Central memory CD8-positive, alpha-beta T cell (primary cell): ENCODE results near the gene KRTAP10-4.
"Not testable (repeated sequence)": the region's sequence is repeated elsewhere in the genome, so short reads cannot be mapped to it uniquely, and the experiment has no call there.

Source experiments
- ATAC-seq: fragments of 150-1000 bp; cut with Tn5 transposase; replicated peaks from 2 replicates; pipeline ENCODE4 v1.10.0; 2022; ENCODE audit warnings: mild to moderate bottlenecking, moderate FRiP score, moderate number of reproducible peaks; ENCODE audit not compliant: poor library complexity, severe bottlenecking; ENCODE audit errors: extremely low read depth
- DNase-seq, 2 donors: peaks; one replicate each; pipeline ENCODE4 v3.0.0; 2021; ENCODE audit warnings: low spot score in 2 of 2
- H3K27ac Mint-ChIP-seq: one replicate; pipeline ENCODE4 v1.8.0; 2022; ENCODE audit warnings: low read depth, mild to moderate bottlenecking, moderate library complexity, mixed read lengths
- H3K27me3 Mint-ChIP-seq: one replicate; pipeline ENCODE4 v1.8.0; 2022; ENCODE audit warnings: mixed read lengths
- H3K36me3 Mint-ChIP-seq: one replicate; pipeline ENCODE4 v1.8.0; 2022; ENCODE audit warnings: mild to moderate bottlenecking, moderate library complexity, mixed read lengths; ENCODE audit not compliant: insufficient read depth
- H3K4me1 Mint-ChIP-seq: one replicate; pipeline ENCODE4 v1.8.0; 2022; ENCODE audit warnings: mixed read lengths
- H3K4me3 Mint-ChIP-seq: one replicate; pipeline ENCODE4 v1.8.0; 2022; ENCODE audit warnings: mild to moderate bottlenecking, moderate library complexity, mixed read lengths
- H3K9me3 Mint-ChIP-seq: one replicate; pipeline ENCODE4 v1.8.0; 2022; ENCODE audit warnings: mixed read lengths

Gene KRTAP10-4

DNA sequence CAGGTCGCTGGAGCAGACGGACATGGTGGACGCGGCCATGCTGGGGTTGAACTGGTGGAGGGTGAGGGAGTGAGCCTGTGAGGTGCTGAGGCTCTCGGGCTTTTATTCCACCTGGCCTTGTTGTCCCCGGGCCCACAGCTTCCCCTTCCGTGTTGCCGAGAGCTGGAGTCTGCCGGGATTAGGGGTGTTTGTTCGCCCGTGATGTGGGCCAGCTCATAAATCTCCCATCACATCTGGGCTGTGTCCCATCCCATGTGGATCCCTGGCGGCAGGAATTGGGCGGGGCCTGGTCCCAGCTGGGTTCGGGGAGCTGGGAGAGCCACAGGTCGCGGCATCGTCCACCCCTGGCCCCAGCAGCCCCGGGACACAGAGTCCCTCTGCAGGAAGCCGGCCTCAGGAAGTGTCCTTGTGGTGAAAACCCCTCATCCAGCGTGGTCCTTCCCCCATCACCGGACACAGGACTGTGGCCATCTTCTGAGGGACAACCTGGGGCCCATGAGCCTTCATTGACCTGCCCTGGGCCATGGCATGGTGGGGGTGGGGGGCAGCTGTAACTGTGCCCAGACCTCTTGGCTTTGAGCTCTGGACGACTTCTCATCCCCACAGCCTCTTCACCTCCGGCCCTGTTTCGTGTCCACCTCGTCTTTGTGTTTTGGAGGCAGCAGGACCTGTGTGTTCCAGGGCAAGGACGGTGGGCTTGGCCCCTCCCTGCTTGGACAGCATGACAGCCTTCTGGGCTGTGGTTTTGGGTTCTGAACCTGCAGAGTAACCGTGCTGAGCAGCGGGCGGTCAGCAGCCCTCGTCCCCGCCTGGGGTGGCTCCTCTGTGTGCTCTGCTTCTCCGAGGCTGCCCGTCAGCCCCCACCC is 19.1 kb downstream of the KRTAP10-4 start, which contains the start of gene KRTAP10-6:
Gene KRTAP10-6 (minus strand): TSS at position 60 of the 866 bp plus-strand sequence. CDS start 21 bp downstream, at position 39.
- Mint-ChIP-seq H3K4me1 (peaks cover 10% of the 10 kb centered on the region), H3K27me3 (peaks cover 20% of the 10 kb centered on the region), H3K9me3 (no peaks in the 10 kb centered on the region), H3K36me3 (peaks cover 5% of the 10 kb centered on the region), H3K27ac (no peak within 1 kb of the TSS), H3K4me3 (no peak within 1 kb of the TSS)
- DNase-seq = no peak
- no peak for ATAC-seq

DNA sequence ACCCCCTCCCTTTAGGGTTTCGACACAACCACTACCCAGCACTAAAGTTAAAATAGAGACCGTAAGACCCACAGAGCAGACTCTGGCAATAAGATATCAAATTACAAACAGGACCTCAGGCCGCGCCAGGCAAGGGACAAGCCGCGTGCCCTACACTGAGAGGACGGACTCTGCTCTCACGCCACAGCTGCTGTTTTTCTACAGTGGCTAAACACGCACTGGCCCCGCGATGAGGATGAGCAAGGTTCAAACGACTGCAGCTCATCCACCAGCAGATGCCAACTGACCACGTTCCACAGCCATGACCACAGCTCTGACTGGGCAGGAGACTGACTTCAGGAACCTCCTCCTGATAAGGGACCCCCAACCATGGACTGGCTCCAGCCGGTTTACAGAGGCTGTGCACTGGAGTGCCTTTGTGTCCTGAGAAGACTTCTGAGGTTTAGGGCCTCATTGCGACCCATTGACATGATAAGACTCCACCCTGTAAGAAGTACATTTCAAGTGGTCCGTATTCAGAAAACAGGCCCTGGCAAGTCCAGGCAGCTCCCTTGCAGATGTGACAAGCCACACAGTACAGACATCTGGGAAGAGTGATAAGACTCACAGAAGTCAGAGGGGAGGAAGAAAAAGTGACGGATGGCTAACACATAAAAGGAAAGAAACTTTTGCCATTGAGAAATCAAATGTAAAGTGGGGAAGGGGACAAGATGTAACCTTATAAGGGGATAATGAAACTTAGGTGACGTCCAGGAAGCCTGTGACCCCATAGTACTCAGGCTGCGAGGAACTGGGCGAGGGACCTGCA is 20.3 kb downstream of the KRTAP10-4 start:
- Mint-ChIP-seq H3K4me1 (peaks cover 10% of the 10 kb centered on the region), H3K9me3 (no peaks in the 10 kb centered on the region), H3K4me3 (no peak overlapping the region), H3K27ac (no peak overlapping the region), H3K27me3 (peaks cover 20% of the 10 kb centered on the region), H3K36me3 (peaks cover 5% of the 10 kb centered on the region)
- no peak for ATAC-seq
- no peak for DNase-seq

DNA sequence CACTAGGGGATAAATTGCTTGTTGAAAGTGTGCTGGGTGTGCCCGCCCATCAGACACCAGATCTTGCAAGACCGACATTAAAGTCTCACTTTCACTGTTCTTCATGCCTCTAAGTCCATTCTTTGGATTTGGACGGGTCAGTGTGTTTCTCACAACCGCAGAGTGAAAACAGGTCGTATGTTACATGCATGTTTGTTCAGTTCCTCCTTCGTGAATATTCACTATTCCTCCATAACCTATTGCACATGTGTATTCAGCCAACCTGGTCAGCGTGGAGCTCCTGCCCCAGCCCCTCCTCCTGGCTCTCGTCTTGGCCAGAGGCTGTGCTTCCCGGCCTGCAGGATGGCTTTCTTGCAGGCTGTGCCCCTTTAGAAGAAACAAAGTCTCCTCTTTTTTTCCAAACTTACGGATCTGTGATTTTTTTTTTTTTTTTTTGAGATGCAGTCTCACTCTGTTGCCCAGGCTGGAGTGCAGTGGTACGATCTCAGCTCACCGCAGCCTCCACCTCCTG is 20.9 kb downstream of the KRTAP10-4 start:
- no peak overlapping the region for H3K4me3 Mint-ChIP-seq
- peaks cover 10% of the 10 kb centered on the region for H3K4me1 Mint-ChIP-seq
- H3K9me3 Mint-ChIP-seq = no peaks in the 10 kb centered on the region
- H3K27me3 Mint-ChIP-seq = peaks cover 18% of the 10 kb centered on the region
- peaks cover 5% of the 10 kb centered on the region for H3K36me3 Mint-ChIP-seq
- ATAC-seq (no peak), DNase-seq (no peak)
- no peak overlapping the region for H3K27ac Mint-ChIP-seq

GRCh38 chr21:44595524-44595923 is 22.0 kb downstream of the KRTAP10-4 start:
- Mint-ChIP-seq H3K4me1 (peaks cover 10% of the 10 kb centered on the region), H3K9me3 (no peaks in the 10 kb centered on the region), H3K4me3 (no peak overlapping the region), H3K27ac (peak overlapping the region; percentile 8), H3K27me3 (peaks cover 7% of the 10 kb centered on the region), H3K36me3 (peaks cover 4% of the 10 kb centered on the region)
- ATAC-seq (no peak), DNase-seq (no peak)

DNA sequence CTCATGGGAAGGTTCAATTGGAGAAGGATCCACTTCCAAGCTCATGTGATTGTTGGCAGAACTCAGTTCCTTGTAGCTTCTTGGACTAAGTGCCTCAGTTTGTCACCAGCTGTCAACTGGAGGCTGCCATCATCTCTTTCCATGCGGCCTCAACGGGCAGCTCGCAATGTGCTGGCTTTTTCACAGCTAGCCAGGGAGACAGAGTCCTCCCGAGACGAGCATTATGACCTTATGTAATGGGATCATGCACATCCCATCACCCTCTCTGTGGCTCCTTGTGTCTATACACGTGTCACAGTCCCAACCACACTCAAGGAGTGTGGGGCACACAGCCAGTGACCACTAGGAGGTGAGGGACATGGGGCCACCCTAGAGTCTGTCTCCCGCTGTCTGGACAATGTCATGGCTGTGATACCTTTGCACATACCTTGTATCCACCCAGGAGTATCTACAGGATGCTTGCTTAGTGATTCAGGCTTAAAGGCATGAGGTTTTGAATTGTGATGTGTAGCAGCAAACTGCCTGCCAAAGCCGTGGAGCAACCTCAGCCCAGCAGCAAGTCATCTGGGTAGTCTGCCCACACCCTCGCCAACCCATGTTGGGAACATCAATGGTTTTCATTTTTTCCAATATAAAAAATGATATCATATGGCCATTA is 22.7 kb downstream of the KRTAP10-4 start:
- peaks cover 4% of the 10 kb centered on the region for H3K36me3 Mint-ChIP-seq
- no peaks in the 10 kb centered on the region for H3K9me3 Mint-ChIP-seq
- no peak overlapping the region for H3K4me3 Mint-ChIP-seq
- ATAC-seq = no peak
- H3K4me1 Mint-ChIP-seq = peaks cover 10% of the 10 kb centered on the region
- DNase-seq = no peak
- no peak overlapping the region for H3K27ac Mint-ChIP-seq
- peaks cover 9% of the 10 kb centered on the region for H3K27me3 Mint-ChIP-seq

DNA sequence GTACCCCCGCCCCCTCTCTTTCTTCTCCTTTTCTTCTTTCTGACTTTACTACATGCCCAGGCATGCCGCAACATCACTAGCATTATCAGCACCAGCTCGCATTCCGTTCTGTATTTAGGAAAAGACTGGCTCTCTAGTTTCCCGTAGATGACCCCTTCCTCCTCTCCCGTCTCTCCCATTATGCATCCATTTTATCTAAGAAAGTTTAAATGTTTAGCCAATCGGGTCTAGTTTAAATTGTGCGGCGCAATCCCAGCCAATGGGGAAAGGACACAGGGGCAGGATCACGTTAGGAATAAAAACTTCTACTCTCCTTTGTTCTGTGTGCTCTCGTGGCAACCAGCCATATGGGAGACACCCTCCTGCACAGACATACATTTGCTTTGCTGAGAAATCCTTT is 24.5 kb downstream of the KRTAP10-4 start:
- no peak overlapping the region for H3K4me3 Mint-ChIP-seq
- H3K27me3 Mint-ChIP-seq = peaks cover 17% of the 10 kb centered on the region
- peaks cover 6% of the 10 kb centered on the region for H3K4me1 Mint-ChIP-seq
- peaks cover 4% of the 10 kb centered on the region for H3K36me3 Mint-ChIP-seq
- H3K9me3 Mint-ChIP-seq = no peaks in the 10 kb centered on the region
- ATAC-seq = no peak
- peak overlapping the region; percentile 84 for H3K27ac Mint-ChIP-seq
- no peak for DNase-seq

GRCh38 chr21:44599264-44600029 is 25.9 kb downstream of the KRTAP10-4 start:
- peaks cover 17% of the 10 kb centered on the region for H3K27me3 Mint-ChIP-seq
- no peak for DNase-seq
- H3K27ac Mint-ChIP-seq = no peak overlapping the region

DNA sequence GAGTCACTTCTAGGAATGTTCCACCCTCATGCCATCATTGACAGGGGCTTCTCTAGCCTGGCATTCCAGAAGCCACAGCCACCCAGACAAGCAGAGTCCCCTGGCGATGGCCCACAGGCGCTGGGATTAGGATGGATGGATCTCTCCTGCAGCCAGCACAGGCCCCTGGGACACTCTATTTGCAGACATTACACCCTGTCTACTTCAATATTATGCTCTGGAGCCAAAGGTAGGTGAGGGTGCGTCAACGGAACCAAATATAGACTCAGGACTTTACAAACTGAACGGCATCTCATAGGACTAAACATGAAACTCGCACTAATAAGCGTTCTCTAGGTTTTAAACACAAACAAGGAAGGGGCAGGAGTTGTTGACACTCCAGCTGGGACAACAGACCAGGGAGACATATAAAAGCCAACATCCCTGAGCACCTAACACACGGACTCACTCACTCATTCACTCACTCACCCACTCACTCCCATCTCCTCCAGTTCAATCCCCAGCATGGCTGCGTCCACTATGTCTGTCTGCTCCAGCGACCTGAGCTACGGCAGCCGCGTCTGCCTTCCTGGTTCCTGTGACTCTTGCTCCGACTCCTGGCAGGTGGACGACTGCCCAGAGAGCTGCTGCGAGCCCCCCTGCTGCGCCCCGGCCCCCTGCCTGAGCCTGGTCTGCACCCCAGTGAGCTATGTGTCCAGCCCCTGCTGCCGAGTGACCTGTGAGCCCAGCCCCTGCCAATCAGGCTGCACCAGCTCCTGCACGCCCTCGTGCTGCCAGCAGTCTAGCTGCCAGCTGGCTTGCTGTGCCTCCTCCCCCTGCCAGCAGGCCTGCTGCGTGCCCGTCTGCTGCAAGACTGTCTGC is 26.8 kb downstream of the KRTAP10-4 start, which contains the start of gene KRTAP10-7:
Gene KRTAP10-7 (plus strand): TSS at position 480 of the 861 bp plus-strand sequence. CDS start 25 bp downstream, at position 505.
- not testable (repeated sequence) for ATAC-seq, H3K36me3 Mint-ChIP-seq

More at GRCh38 chr21:44599264-44600029, 25.9 kb downstream of the KRTAP10-4 start:
- Mint-ChIP-seq H3K36me3 (peaks cover 2% of the 10 kb centered on the region), H3K9me3 (no peaks in the 10 kb centered on the region), H3K4me1 (peaks cover 6% of the 10 kb centered on the region), H3K4me3 (no peak overlapping the region)
- no peak for ATAC-seq

DNA sequence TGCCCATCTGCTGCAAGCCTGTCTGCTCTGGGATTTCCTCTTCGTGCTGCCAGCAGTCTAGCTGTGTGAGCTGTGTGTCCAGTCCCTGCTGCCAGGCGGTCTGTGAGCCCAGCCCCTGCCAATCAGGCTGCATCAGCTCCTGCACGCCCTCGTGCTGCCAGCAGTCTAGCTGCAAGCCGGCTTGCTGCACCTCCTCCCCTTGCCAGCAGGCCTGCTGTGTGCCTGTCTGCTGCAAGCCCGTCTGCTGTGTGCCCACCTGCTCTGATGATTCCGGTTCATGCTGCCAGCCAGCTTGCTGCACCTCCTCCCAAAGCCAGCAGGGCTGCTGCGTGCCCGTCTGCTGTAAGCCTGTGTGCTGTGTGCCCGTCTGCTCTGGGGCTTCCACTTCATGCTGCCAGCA is 27.6 kb downstream of the KRTAP10-4 start:
- H3K9me3 Mint-ChIP-seq, H3K4me1 Mint-ChIP-seq, H3K27ac Mint-ChIP-seq, ATAC-seq, DNase-seq, H3K36me3 Mint-ChIP-seq, H3K4me3 Mint-ChIP-seq: not testable (repeated sequence)
- H3K27me3 Mint-ChIP-seq = peaks cover 26% of the 10 kb centered on the region

More for the DNA sequence above, 26.8 kb downstream of the KRTAP10-4 start, which contains the start of gene KRTAP10-7:
- DNase-seq, H3K9me3 Mint-ChIP-seq, H3K4me3 Mint-ChIP-seq, H3K27ac Mint-ChIP-seq, H3K4me1 Mint-ChIP-seq: not testable (repeated sequence)
- peaks cover 18% of the 10 kb centered on the region for H3K27me3 Mint-ChIP-seq

DNA sequence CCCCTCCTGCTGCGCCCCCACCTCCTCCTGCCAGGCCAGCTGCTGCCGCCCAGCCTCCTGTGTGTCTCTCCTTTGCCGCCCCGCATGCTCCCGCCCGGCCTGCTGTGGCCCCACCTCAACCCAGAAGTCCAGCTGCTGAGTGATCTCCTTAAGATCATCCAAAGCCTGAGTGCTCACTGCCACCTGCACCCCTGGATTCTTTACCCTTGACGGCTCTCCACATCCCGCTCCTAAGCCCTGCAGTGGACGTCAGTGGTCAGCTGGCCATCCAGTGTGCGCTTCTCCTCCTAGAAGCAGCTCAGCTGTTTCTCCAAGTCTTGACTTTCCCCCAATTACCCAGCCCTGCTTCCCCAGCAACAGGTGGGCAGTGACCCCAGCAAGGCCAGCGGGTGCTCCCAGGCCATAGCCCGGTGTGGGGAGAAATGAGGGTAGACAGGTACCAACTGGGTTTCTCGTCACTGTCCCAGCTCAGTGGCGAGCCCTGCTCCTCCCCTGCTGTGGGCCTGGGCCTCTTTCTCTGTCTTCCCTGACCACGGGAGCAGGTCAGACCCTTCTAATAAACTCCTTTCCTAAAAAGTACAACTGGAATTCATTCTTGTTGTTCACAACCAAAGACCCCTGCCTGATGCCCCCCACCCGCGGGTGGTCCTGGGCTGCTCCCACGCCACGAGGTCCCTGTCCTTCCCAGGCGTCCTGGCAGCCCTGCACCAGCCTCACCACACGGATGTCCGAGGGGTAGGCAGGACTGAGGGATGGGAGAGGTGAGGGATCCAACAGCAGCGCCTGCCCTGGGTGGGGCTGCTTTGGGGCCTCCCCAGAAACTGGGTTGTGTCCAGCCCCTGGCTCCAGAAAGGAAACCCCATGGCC is 28.3 kb downstream of the KRTAP10-4 start:
- no peaks in the 10 kb centered on the region for H3K9me3 Mint-ChIP-seq
- no peak overlapping the region for H3K27ac Mint-ChIP-seq
- H3K4me3 Mint-ChIP-seq = no peak overlapping the region
- peaks cover 2% of the 10 kb centered on the region for H3K36me3 Mint-ChIP-seq
- H3K27me3 Mint-ChIP-seq = peaks cover 33% of the 10 kb centered on the region
- ATAC-seq (no peak), DNase-seq (no peak)
- no peaks in the 10 kb centered on the region for H3K4me1 Mint-ChIP-seq
